ENCODE data around the gene FOXK1. TPM values are rescaled to one million over a fixed set of nuclear protein-coding genes. Genes with fewer than 3 reads are reported as not detected.

FOXK1 gene
- total RNA-seq, 2 experiments from 2014 or later = 35.0 to 35.4 TPM

- CTCF ChIA-PET = no interaction called here
- H3K36me3 Mint-ChIP-seq (ENCODE audit: low read depth) = peaks cover 14% of the 10 kb centered on the region
- peaks cover 41% of the 10 kb centered on the region for H3K4me1 Mint-ChIP-seq (ENCODE audit: low read depth)
- H3K27ac Mint-ChIP-seq = no peak overlapping the region
- no peak for DNase-seq
- no peak overlapping the region for H3K4me3 Mint-ChIP-seq
- H3K27me3 Mint-ChIP-seq (ENCODE audit: low read depth) = no peaks in the 10 kb centered on the region
- intact Hi-C loops (cut with micrococcal nuclease) = no loop called here
- H3K9me3 Mint-ChIP-seq = no peaks in the 10 kb centered on the region
These were observed 25.9 kb downstream of the FOXK1 start for GRCh38 chr7:4707980-4708411.

GRCh38 chr7:4709187-4709586 lies 27.1 kb downstream of the FOXK1 start:
- intact Hi-C loops (cut with micrococcal nuclease) = no loop called here
- DNase-seq = no peak
- H3K4me1 Mint-ChIP-seq (ENCODE audit: low read depth) = peaks cover 38% of the 10 kb centered on the region
- H3K36me3 Mint-ChIP-seq (ENCODE audit: low read depth) = peaks cover 13% of the 10 kb centered on the region
- no peak overlapping the region for H3K27ac Mint-ChIP-seq
- H3K9me3 Mint-ChIP-seq = no peaks in the 10 kb centered on the region
- CTCF ChIA-PET = no interaction called here
- H3K4me3 Mint-ChIP-seq = no peak overlapping the region
- H3K27me3 Mint-ChIP-seq (ENCODE audit: low read depth) = no peaks in the 10 kb centered on the region

GRCh38 chr7:4711093-4711492 lies 29.0 kb downstream of the FOXK1 start:
- no peak overlapping the region for H3K4me3 Mint-ChIP-seq
- no peaks in the 10 kb centered on the region for H3K27me3 Mint-ChIP-seq (ENCODE audit: low read depth)
- H3K36me3 Mint-ChIP-seq (ENCODE audit: low read depth) = peaks cover 18% of the 10 kb centered on the region
- intact Hi-C loops (cut with micrococcal nuclease) = no loop called here
- H3K27ac Mint-ChIP-seq = peak overlapping the region; percentile 16
- CTCF ChIA-PET = interaction anchor here (1.1 kb wide), 1 partner anchor 9 kb away, joined by 3 read pairs; no protein-coding TSS in a partner anchor
- H3K4me1 Mint-ChIP-seq (ENCODE audit: low read depth) = peaks cover 47% of the 10 kb centered on the region
- no peaks in the 10 kb centered on the region for H3K9me3 Mint-ChIP-seq
- no peak for DNase-seq

- DNase-seq = no peak
- peaks cover 18% of the 10 kb centered on the region for H3K36me3 Mint-ChIP-seq (ENCODE audit: low read depth)
- no peak overlapping the region for H3K4me3 Mint-ChIP-seq
- no peak overlapping the region for H3K27ac Mint-ChIP-seq
- intact Hi-C loops (cut with micrococcal nuclease) = loop anchor here (2.0 kb wide), 2 partner anchors 27 to 33 kb away; no protein-coding TSS in a partner anchor
- H3K9me3 Mint-ChIP-seq = no peaks in the 10 kb centered on the region
- peaks cover 45% of the 10 kb centered on the region for H3K4me1 Mint-ChIP-seq (ENCODE audit: low read depth)
- CTCF ChIA-PET = no interaction called here
- no peaks in the 10 kb centered on the region for H3K27me3 Mint-ChIP-seq (ENCODE audit: low read depth)
These were observed 29.5 kb downstream of the FOXK1 start for GRCh38 chr7:4711634-4712033.

GRCh38 chr7:4712281-4713182 lies 30.4 kb downstream of the FOXK1 start:
- peaks cover 18% of the 10 kb centered on the region for H3K36me3 Mint-ChIP-seq (ENCODE audit: low read depth)

GRCh38 chr7:4713183-4713784 lies 31.2 kb downstream of the FOXK1 start:
- no peak for DNase-seq
- Mint-ChIP-seq H3K36me3 (ENCODE audit: low read depth) (peaks cover 21% of the 10 kb centered on the region), H3K4me1 (ENCODE audit: low read depth) (peaks cover 51% of the 10 kb centered on the region), H3K27ac (no peak overlapping the region), H3K9me3 (no peaks in the 10 kb centered on the region), H3K27me3 (ENCODE audit: low read depth) (no peaks in the 10 kb centered on the region), H3K4me3 (no peak overlapping the region)
- CTCF ChIA-PET = interaction anchor here (0.5 to 0.8 kb wide), 2 partner anchors 11 to 72 kb away, joined by 3 read pairs; no protein-coding TSS in a partner anchor
- intact Hi-C loops (cut with micrococcal nuclease) = loop anchor here (2.0 kb wide), 2 partner anchors 28 to 32 kb away; no protein-coding TSS in a partner anchor

More at GRCh38 chr7:4712281-4713182, 30.4 kb downstream of the FOXK1 start:
- Mint-ChIP-seq H3K4me3 (no peak overlapping the region), H3K27me3 (ENCODE audit: low read depth) (no peaks in the 10 kb centered on the region), H3K4me1 (ENCODE audit: low read depth) (peaks cover 47% of the 10 kb centered on the region), H3K27ac (no peak overlapping the region), H3K9me3 (no peaks in the 10 kb centered on the region)
- peak; percentile 41 for DNase-seq
- CTCF ChIA-PET = interaction anchor here (0.8 kb wide), 1 partner anchor 12 kb away, joined by 3 read pairs; no protein-coding TSS in a partner anchor
- intact Hi-C loops (cut with micrococcal nuclease) = loop anchor here (2.0 kb wide), 2 partner anchors 28 to 32 kb away; no protein-coding TSS in a partner anchor

- peaks cover 21% of the 10 kb centered on the region for H3K36me3 Mint-ChIP-seq (ENCODE audit: low read depth)
- no peaks in the 10 kb centered on the region for H3K9me3 Mint-ChIP-seq
- CTCF ChIA-PET = interaction anchor here (0.6 kb wide), 1 partner anchor 25 kb away, joined by 3 read pairs; no protein-coding TSS in a partner anchor
- no peak for DNase-seq
- H3K4me1 Mint-ChIP-seq (ENCODE audit: low read depth) = peaks cover 47% of the 10 kb centered on the region
- intact Hi-C loops (cut with micrococcal nuclease) = no loop called here
- H3K27me3 Mint-ChIP-seq (ENCODE audit: low read depth) = no peaks in the 10 kb centered on the region
- H3K4me3 Mint-ChIP-seq = no peak overlapping the region
- H3K27ac Mint-ChIP-seq = no peak overlapping the region
These were observed 32.1 kb downstream of the FOXK1 start for GRCh38 chr7:4714161-4714700.

GRCh38 chr7:4714767-4715409 lies 32.8 kb downstream of the FOXK1 start:
- DNase-seq = no peak
- Mint-ChIP-seq H3K9me3 (no peaks in the 10 kb centered on the region), H3K27me3 (ENCODE audit: low read depth) (no peaks in the 10 kb centered on the region), H3K4me3 (no peak overlapping the region), H3K4me1 (ENCODE audit: low read depth) (peaks cover 49% of the 10 kb centered on the region), H3K27ac (peak overlapping the region; percentile 14), H3K36me3 (ENCODE audit: low read depth) (peaks cover 21% of the 10 kb centered on the region)
- CTCF ChIA-PET = interaction anchor here (0.6 kb wide), 1 partner anchor 25 kb away, joined by 3 read pairs; no protein-coding TSS in a partner anchor
- intact Hi-C loops (cut with micrococcal nuclease) = no loop called here

- Mint-ChIP-seq H3K4me3 (no peak overlapping the region), H3K36me3 (ENCODE audit: low read depth) (peaks cover 21% of the 10 kb centered on the region), H3K4me1 (ENCODE audit: low read depth) (peaks cover 54% of the 10 kb centered on the region), H3K27me3 (ENCODE audit: low read depth) (no peaks in the 10 kb centered on the region), H3K27ac (no peak overlapping the region), H3K9me3 (no peaks in the 10 kb centered on the region)
- DNase-seq = no peak
- intact Hi-C loops (cut with micrococcal nuclease) = no loop called here
- CTCF ChIA-PET = interaction anchor here (0.7 to 1.1 kb wide), 2 partner anchors 9 to 13 kb away, joined by 3 to 5 read pairs; no protein-coding TSS in a partner anchor
These were observed 33.3 kb downstream of the FOXK1 start for GRCh38 chr7:4715410-4715776.

GRCh38 chr7:4716946-4717795 lies 35.1 kb downstream of the FOXK1 start:
- CTCF ChIA-PET = interaction anchor here (0.7 kb wide), 1 partner anchor 13 kb away, joined by 3 read pairs; no protein-coding TSS in a partner anchor
- Mint-ChIP-seq H3K4me3 (no peak overlapping the region), H3K27ac (no peak overlapping the region), H3K27me3 (ENCODE audit: low read depth) (no peaks in the 10 kb centered on the region), H3K4me1 (ENCODE audit: low read depth) (peaks cover 45% of the 10 kb centered on the region), H3K9me3 (no peaks in the 10 kb centered on the region), H3K36me3 (ENCODE audit: low read depth) (peaks cover 11% of the 10 kb centered on the region)
- no peak for DNase-seq
- intact Hi-C loops (cut with micrococcal nuclease) = no loop called here

GRCh38 chr7:4718075-4718474 lies 36.0 kb downstream of the FOXK1 start:
- CTCF ChIA-PET = no interaction called here
- intact Hi-C loops (cut with micrococcal nuclease) = no loop called here
- Mint-ChIP-seq H3K27ac (no peak overlapping the region), H3K36me3 (ENCODE audit: low read depth) (peaks cover 8% of the 10 kb centered on the region), H3K9me3 (no peaks in the 10 kb centered on the region), H3K4me3 (no peak overlapping the region), H3K27me3 (ENCODE audit: low read depth) (no peaks in the 10 kb centered on the region), H3K4me1 (ENCODE audit: low read depth) (peaks cover 44% of the 10 kb centered on the region)
- DNase-seq = no peak

Measured in activated naive CD4-positive, alpha-beta T cell treated with anti-CD3 and anti-CD28 coated beads for 36 hours (primary cell).